ENCODE results near the gene RIN3. TPM values are rescaled to one million over a fixed set of nuclear protein-coding genes. Genes with fewer than 3 reads are reported as not detected.

RIN3 gene
- total RNA-seq, 1 experiment from 2014 or later, result 1.5 TPM

DNA sequence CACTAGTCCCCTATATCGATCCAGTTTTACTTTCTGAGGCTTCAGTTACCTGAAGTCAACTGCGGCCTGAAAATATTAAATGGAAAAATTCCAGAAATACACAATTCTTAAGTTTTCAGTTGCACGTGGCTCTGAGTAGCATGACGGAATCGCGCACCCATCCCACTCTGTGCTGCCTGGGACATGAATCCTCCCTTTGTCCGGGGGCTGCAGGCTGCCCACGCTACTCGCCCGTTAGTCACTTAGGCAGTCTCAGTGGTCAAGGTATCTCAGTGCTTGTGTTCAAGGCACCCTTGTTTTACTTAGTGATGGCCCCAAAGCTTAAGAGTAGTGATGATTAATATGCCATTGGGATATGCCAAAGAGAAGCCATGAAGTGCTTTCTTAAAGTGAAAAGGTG is 188.2 kb downstream of the RIN3 start:
- Histone ChIP-seq H2BK20ac (ENCODE audit: low read depth, low read length, poor library complexity, severe bottlenecking) (no peak overlapping the region), H2AK5ac (ENCODE audit: insufficient read length, low read length) (no peak overlapping the region), H3K4me2 (ENCODE audit: insufficient read depth, insufficient read length, low read length) (no peak overlapping the region), H3K56ac (ENCODE audit: insufficient read length, low read depth, low read length) (no peak overlapping the region), H3K14ac (ENCODE audit: insufficient read depth, low read length) (no peak overlapping the region), H4K8ac (replicated peaks; ENCODE audit: insufficient read length, low read depth, low read length) (no peak overlapping the region), H4K5ac (ENCODE audit: insufficient read length, low read depth, low read length) (no peak overlapping the region), H3K27ac (ENCODE audit: insufficient read length, low read depth, low read length) (no peak overlapping the region), H3K23me2 (ENCODE audit: insufficient read length, low read depth, low read length, poor library complexity, severe bottlenecking) (no peaks in the 10 kb centered on the region), H3K79me1 (ENCODE audit: insufficient read depth, low read depth, low read length, poor library complexity, severe bottlenecking) (no peaks in the 10 kb centered on the region), H4K91ac (ENCODE audit: insufficient read length, low read depth, low read length) (no peak overlapping the region), H3K79me2 (ENCODE audit: insufficient read depth, low read length) (no peaks in the 10 kb centered on the region), H3K9me3 (ENCODE audit: control insufficient read depth, low read depth, low read length) (no peaks in the 10 kb centered on the region), H2BK5ac (ENCODE audit: insufficient read length, low read length) (no peak overlapping the region), H2BK15ac (ENCODE audit: low read depth, low read length) (no peak overlapping the region), H3T11ph (ENCODE audit: low read length) (no peak overlapping the region), H3K18ac (ENCODE audit: insufficient read length, low read depth, low read length) (no peak overlapping the region), H2BK12ac (ENCODE audit: insufficient read length, low read depth, low read length) (no peak overlapping the region), H3K4me1 (ENCODE audit: insufficient read depth, low read length) (no peaks in the 10 kb centered on the region), H3K9ac (ENCODE audit: extremely low read depth, insufficient read length, low read length) (no peak overlapping the region), H3K27me3 (ENCODE audit: insufficient read depth, low read length) (no peaks in the 10 kb centered on the region), H4K20me1 (ENCODE audit: control insufficient read depth, insufficient read depth, insufficient read length) (no peaks in the 10 kb centered on the region), H2AFZ (ENCODE audit: low read length) (no peak overlapping the region), H3K23ac (ENCODE audit: insufficient read length, low read depth, low read length) (no peak overlapping the region), H3K4ac (ENCODE audit: low read depth, low read length) (no peak overlapping the region), H2BK120ac (ENCODE audit: low read depth, low read length, poor library complexity, severe bottlenecking) (no peak overlapping the region)
- TF ChIP-seq CTCF (conservative IDR thresholded peaks at IDR 0.05), result no peak
- Mint-ChIP-seq H3K27ac (peak overlapping the region in 1 of 3 experiments; percentile 18; a peak in 1 of 7 replicates), H3K4me3 (no peak overlapping the region), H3K9me3 (no peaks in the 10 kb centered on the region), H3K36me3 (ENCODE audit: insufficient read depth in 1 of 3, low read depth in 3 of 3) (peaks cover 15 to 32% (median 28%) of the 10 kb centered on the region in 3 experiments), H3K27me3 (ENCODE audit: low read depth) (peaks cover 8% of the 10 kb centered on the region; the same call in 1 of the 2 replicates), H3K4me1 (no peaks in the 10 kb centered on the region)
- WGBS (ENCODE audit: extremely low coverage, insufficient read length, low lambda C conversion rate), result no CpG with 5 or more reads among the region's 10 CpGs
- no peak for DNase-seq
